ENCODE data around the gene C10orf120. TPM values are rescaled to one million over a fixed set of nuclear protein-coding genes. Genes with fewer than 3 reads are reported as not detected.

Gene C10orf120
- total and polyA plus RNA-seq, 2 donors (not counting 3 experiments of a cell fraction or from before 2014, with no cell fraction given), result not detected

- TF ChIP-seq FOS (IDR thresholded peaks at IDR 0.05; ENCODE audit: borderline replicate concordance, insufficient read depth, low read length), result no peak
- TF ChIP-seq EZH2 (IDR thresholded peaks at IDR 0.05; ENCODE audit: borderline replicate concordance, low read depth, low read length, severe bottlenecking), result no peak
- TF ChIP-seq MAX (IDR thresholded peaks at IDR 0.05; ENCODE audit: insufficient read depth, insufficient read length), result no peak
- TF ChIP-seq GATA2 (IDR thresholded peaks at IDR 0.05; ENCODE audit: insufficient read depth, insufficient read length, low read depth, low read length), result no peak
- no peak for TF ChIP-seq CTCF (IDR thresholded peaks at IDR 0.05; ENCODE audit: extremely low read depth in 1 of 2, insufficient read depth in 1 of 2, low read depth in 1 of 2, low read length in 2 of 2)
- Histone ChIP-seq H3K9me1 (replicated peaks; ENCODE audit: control insufficient read depth, extremely low read depth, insufficient read depth, low read length) (no peaks in the 10 kb centered on the region), H3K36me3 (ENCODE audit: control insufficient read depth in 2 of 2, extremely low read depth in 1 of 2, insufficient read depth in 2 of 2, low read length in 2 of 2) (no peaks in the 10 kb centered on the region), H3K4me3 (replicated peaks in 1 of 3; ENCODE audit: insufficient read depth in 1 of 3, low read depth in 1 of 3, low read length in 3 of 3) (no peak overlapping the region), H3K4me2 (ENCODE audit: insufficient read depth, low read length) (no peak overlapping the region), H3K9ac (replicated peaks; ENCODE audit: extremely low read depth, insufficient read depth, low read length) (no peak overlapping the region), H3K27me3 (ENCODE audit: control insufficient read depth in 2 of 2, insufficient read depth in 2 of 2, low read length in 2 of 2) (peaks cover 4% of the 10 kb centered on the region in 2 experiments), H4K20me1 (replicated peaks; ENCODE audit: control insufficient read depth, extremely low read depth, insufficient read depth, low read length) (no peaks in the 10 kb centered on the region), H3K79me2 (ENCODE audit: control insufficient read depth, insufficient read depth, low read length) (no peaks in the 10 kb centered on the region), H2AFZ (ENCODE audit: low read depth, low read length) (no peak overlapping the region), H3K4me1 (ENCODE audit: control insufficient read depth, extremely low read depth, insufficient read depth, low read length) (no peaks in the 10 kb centered on the region), H3K27ac (ENCODE audit: insufficient read depth, low read depth, low read length) (no peak overlapping the region), H3K9me3 (replicated peaks; ENCODE audit: control insufficient read depth, insufficient read depth, low read length) (no peaks in the 10 kb centered on the region)
- POLR2A ChIA-PET, result no interaction called here
- intact Hi-C loops (cut with micrococcal nuclease), result no loop called here
- dilution Hi-C loops (cut with MboI; ENCODE audit: extremely low pct_ligation_motif_present, low sequenced_read_pairs), result no loop called here
- no peak for DNase-seq (ENCODE audit: low read depth, low spot score)
- CTCF ChIA-PET, result interaction anchor here (2.1 to 2.5 kb wide), 2 partner anchors 59 to 428 kb away, joined by 8 to 13 read pairs; no protein-coding TSS in a partner anchor
- no peak for FAIRE-seq
- BruUV-seq (replicated peaks), result no TSS peak
Observed at GRCh38 chr10:122707535-122707934, 7.9 kb upstream of the C10orf120 start.
